HG03378 (cell line): Measurements from ENCODE around the gene THSD4.

Experiments used
- ATAC-seq: cut with Tn5 transposase; IDR thresholded peaks from one replicate; pipeline ENCODE4 v1.9.1; 2021; ENCODE audit warnings: mild to moderate bottlenecking, moderate library complexity; ENCODE audit not compliant: unreplicated experiment

THSD4 gene

GRCh38 chr15:71114887-71115566 lies at the start of gene THSD4:
Gene THSD4 (plus strand): TSS chr15:71115471.
- ATAC-seq, result no peak

- ATAC-seq, result no peak
Measured at GRCh38 chr15:71066983-71067382, 48.3 kb upstream of the THSD4 start.

GRCh38 chr15:71069693-71070092 lies 45.6 kb upstream of the THSD4 start:
- no peak for ATAC-seq

- no peak for ATAC-seq
Measured at GRCh38 chr15:71071529-71071928, 43.7 kb upstream of the THSD4 start.

GRCh38 chr15:71072423-71072822 lies 42.8 kb upstream of the THSD4 start:
- ATAC-seq, result no peak

- ATAC-seq, result no peak
Measured at GRCh38 chr15:71078506-71079207, 36.6 kb upstream of the THSD4 start.

GRCh38 chr15:71079208-71080044 lies 35.8 kb upstream of the THSD4 start:
- no peak for ATAC-seq

GRCh38 chr15:71080166-71080565 lies 35.1 kb upstream of the THSD4 start:
- ATAC-seq, result no peak

- no peak for ATAC-seq
Measured at GRCh38 chr15:71080705-71081104, 34.6 kb upstream of the THSD4 start.

- no peak for ATAC-seq
Measured at GRCh38 chr15:71082803-71083202, 32.5 kb upstream of the THSD4 start.

- ATAC-seq, result no peak
Measured at GRCh38 chr15:71083349-71083748, 31.9 kb upstream of the THSD4 start.

GRCh38 chr15:71084264-71084663 lies 31.0 kb upstream of the THSD4 start:
- no peak for ATAC-seq

- ATAC-seq, result no peak
Measured at GRCh38 chr15:71085809-71086208, 29.5 kb upstream of the THSD4 start.

- ATAC-seq, result no peak
Measured at GRCh38 chr15:71088155-71088554, 27.1 kb upstream of the THSD4 start.

- ATAC-seq, result no peak
Measured at GRCh38 chr15:71088683-71089082, 26.6 kb upstream of the THSD4 start.

GRCh38 chr15:71089801-71090200 lies 25.5 kb upstream of the THSD4 start:
- ATAC-seq, result no peak

- ATAC-seq, result no peak
Measured at GRCh38 chr15:71091601-71092000, 23.7 kb upstream of the THSD4 start.

- ATAC-seq, result no peak
Measured at GRCh38 chr15:71092056-71092600, 23.1 kb upstream of the THSD4 start.

GRCh38 chr15:71093054-71094024 lies 21.9 kb upstream of the THSD4 start:
- no peak for ATAC-seq

- ATAC-seq, result no peak
Measured at GRCh38 chr15:71094137-71094536, 21.1 kb upstream of the THSD4 start.
